Brain microvascular endothelial cell (primary cell): ENCODE measurements around the gene CAMK2N1.

Source experiments
- DNase-seq: peaks from one replicate; pipeline ENCODE4 v3.0.0-alpha.2; 2020
- H3K27ac ChIP-seq: fragments of 250-450 bp; sonication (Bioruptor Pico); 2 replicates; pipeline ENCODE4 v1.5.1; 2020; ENCODE audit warnings: mild to moderate bottlenecking, moderate library complexity
- H3K27me3 ChIP-seq: fragments of 250-450 bp; sonication (Bioruptor Pico); replicated peaks from 2 replicates; pipeline ENCODE4 v1.5.1; 2020; ENCODE audit warnings: mild to moderate bottlenecking
- H3K36me3 ChIP-seq: fragments of 250-450 bp; sonication (Bioruptor Pico); replicated peaks from 2 replicates; pipeline ENCODE4 v1.5.1; 2020; ENCODE audit warnings: mild to moderate bottlenecking
- H3K4me3 ChIP-seq: 2 replicates; pipeline ENCODE4 v1.5.1; 2011; ENCODE audit warnings: low read depth, mild to moderate bottlenecking, control low read depth, low read length, moderate library complexity
- in situ Hi-C: cut with HindIII; loops from 2 replicates; pipeline ENCODE4 v1.10.0; 2017; ENCODE audit warnings: low sequenced_read_pairs, low pct_ligation_motif_present
- TF ChIP-seq, protein P1 (sequence below): IDR thresholded peaks from 2 replicates; pipeline ENCODE4 v1.5.1; 2011; ENCODE audit warnings: low read depth, mild to moderate bottlenecking, moderate library complexity, low read length, control low read depth, inconsistent platforms; ENCODE audit errors: missing control alignments

CAMK2N1 gene

DNA sequence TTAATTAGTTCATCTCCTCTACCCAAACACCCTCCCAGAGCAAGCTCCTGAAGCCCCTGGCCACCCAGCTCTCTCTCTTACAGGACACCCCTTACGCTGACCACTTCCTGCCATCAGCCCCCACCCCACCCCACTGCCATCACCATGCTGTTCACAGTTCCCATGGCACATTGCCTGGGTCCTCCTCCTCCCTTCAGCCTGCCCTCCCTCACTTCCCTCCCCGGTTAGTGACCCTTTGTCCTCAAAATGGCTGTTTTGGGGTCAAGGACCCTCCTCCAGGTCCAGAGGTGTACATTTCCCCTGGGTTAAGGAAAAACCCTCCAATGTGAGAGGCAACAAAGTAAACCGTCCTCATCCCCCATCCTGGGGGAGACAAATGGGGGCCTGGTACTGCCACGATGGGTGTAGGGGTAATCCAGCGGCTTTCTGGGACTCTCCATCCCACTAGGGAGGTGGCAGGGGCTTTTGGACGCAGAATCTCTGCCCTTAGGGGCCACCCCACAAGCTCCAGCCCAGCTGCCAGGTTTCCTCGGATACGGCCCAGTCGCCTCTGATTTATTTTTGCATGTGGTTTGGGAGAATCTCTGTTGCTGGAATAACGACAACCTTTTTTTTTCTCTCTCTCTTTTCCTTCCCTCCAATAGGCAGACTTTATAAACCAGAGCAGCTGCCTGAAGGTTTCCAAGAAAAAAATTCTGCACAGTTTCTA is 8.5 kb downstream of the CAMK2N1 start:
- H3K27ac ChIP-seq: no peak overlapping the region
- TF ChIP-seq, protein P1, sequence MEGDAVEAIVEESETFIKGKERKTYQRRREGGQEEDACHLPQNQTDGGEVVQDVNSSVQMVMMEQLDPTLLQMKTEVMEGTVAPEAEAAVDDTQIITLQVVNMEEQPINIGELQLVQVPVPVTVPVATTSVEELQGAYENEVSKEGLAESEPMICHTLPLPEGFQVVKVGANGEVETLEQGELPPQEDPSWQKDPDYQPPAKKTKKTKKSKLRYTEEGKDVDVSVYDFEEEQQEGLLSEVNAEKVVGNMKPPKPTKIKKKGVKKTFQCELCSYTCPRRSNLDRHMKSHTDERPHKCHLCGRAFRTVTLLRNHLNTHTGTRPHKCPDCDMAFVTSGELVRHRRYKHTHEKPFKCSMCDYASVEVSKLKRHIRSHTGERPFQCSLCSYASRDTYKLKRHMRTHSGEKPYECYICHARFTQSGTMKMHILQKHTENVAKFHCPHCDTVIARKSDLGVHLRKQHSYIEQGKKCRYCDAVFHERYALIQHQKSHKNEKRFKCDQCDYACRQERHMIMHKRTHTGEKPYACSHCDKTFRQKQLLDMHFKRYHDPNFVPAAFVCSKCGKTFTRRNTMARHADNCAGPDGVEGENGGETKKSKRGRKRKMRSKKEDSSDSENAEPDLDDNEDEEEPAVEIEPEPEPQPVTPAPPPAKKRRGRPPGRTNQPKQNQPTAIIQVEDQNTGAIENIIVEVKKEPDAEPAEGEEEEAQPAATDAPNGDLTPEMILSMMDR: no peak
- in situ Hi-C loops: no loop called here
- H3K4me3 ChIP-seq: no peak overlapping the region
- H3K27me3 ChIP-seq: no peaks in the 10 kb centered on the region
- H3K36me3 ChIP-seq: no peaks in the 10 kb centered on the region
- no peak for DNase-seq

DNA sequence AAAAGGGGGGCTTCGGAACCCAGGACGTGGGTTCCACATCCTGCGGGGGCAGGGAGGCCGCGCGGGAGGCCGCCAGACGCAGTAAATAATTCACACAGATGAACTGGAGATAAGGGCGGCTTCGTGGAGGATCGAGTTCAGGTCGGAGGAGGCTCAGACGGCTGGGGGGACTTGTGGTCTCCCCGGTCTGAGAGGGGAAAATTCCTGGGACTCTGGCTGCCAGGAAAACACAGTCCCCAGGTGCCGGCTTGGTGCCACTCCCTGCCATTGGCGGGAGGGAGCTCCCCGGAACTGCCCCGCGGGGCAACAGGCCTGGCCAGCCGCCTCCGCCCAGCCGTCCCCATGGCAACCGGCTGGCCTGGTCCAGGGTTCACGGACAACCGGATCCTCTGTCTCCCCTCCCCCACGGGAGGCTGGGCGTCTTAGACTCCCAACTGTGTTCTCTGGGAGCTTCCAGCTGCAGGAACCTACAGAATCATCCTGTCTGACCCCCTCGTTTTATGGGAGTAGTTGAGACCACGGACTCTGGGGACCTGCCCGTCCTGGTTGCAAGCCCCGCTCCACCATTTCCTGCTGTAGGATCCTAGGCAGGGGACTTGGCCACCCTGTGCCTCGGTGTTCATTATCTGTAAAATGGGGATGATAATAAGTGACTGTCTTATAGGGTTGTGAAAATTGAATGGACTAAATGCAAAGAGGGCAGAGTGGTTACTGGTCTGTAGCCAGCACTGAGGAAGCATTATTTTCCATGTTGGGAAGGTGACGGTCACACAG is 9.6 kb downstream of the CAMK2N1 start:
- no peaks in the 10 kb centered on the region for H3K36me3 ChIP-seq
- H3K27me3 ChIP-seq: no peaks in the 10 kb centered on the region
- no peak overlapping the region for H3K27ac ChIP-seq
- TF ChIP-seq, protein P1: no peak
- H3K4me3 ChIP-seq: no peak overlapping the region
- no peak for DNase-seq
- in situ Hi-C loops: no loop called here

- Histone ChIP-seq H3K27me3 (no peaks in the 10 kb centered on the region), H3K4me3 (no peak overlapping the region), H3K36me3 (no peaks in the 10 kb centered on the region), H3K27ac (no peak overlapping the region)
- DNase-seq: no peak
- TF ChIP-seq, protein P1: no peak
- in situ Hi-C loops: no loop called here
Observed at GRCh38 chr1:20474996-20475395, 11.0 kb downstream of the CAMK2N1 start.

DNA sequence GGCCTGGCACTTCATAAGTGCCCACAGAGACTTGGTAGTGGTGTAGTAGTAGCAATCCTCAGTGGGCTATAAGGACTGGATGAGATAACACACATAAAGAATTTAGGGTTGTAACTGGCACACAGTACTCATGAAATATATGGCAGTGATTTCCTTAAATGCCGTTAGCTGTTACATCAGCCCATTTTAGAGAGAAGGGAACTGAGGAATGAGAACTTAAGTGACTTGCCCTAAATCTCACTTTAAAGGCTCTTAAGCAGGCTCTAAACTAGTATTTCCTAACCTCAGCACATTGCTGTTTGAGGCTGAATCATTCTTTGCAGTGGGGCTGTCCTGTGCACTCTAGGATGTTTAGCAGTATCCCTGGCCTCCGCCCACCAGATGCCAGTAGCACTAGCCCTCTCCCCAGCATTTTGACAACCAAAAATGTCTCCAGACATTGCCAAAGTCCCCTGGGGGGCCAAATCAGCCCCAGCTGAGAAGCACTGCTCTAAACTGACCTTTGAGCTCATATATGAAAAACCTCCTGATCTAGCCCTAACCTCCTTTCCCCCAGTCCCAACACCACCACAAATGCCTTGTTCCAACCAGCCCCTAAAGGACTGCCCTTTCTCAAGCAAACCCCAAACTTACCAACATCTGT is 11.6 kb downstream of the CAMK2N1 start:
- no peak overlapping the region for H3K4me3 ChIP-seq
- no peaks in the 10 kb centered on the region for H3K27me3 ChIP-seq
- DNase-seq: no peak
- TF ChIP-seq, protein P1: no peak
- in situ Hi-C loops: no loop called here
- no peaks in the 10 kb centered on the region for H3K36me3 ChIP-seq
- no peak overlapping the region for H3K27ac ChIP-seq

DNA sequence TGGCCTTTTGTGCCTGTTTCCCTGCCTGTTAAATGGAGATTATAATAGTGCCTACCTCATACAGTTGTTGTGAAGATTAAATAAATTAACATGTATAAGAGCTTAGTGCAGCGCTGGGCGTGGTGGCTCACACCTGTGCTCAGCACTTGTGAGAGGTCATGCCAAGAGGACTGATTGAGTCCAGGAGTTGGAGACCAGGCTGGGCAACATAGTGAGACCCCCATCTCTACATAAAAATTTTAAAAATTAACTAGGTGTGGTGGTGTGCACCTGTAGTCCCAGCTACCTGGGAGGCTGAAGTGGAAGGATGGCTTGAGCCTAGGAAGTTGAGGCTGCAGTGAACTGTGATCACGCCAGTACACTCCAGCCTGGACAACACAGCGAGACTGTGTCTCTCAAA is 12.1 kb downstream of the CAMK2N1 start:
- TF ChIP-seq, protein P1: no peak
- H3K27me3 ChIP-seq: no peaks in the 10 kb centered on the region
- no peak overlapping the region for H3K27ac ChIP-seq
- H3K4me3 ChIP-seq: no peak overlapping the region
- in situ Hi-C loops: no loop called here
- DNase-seq: no peak
- H3K36me3 ChIP-seq: no peaks in the 10 kb centered on the region
